OCI-LY1 (cell line): ENCODE results near the gene MYO15A.

ENCODE experiments used
- CTCF ChIP-seq: fragments of 200-600 bp; sonication (generic), shearing (Covaris generic); IDR thresholded peaks from 2 replicates; pipeline ENCODE4 v1.5.1; 2017; ENCODE audit warnings: mild to moderate bottlenecking, antibody characterized with exemption, low read length, moderate library complexity, mixed read lengths
- EZH2 ChIP-seq: fragments of 200-600 bp; sonication (generic), shearing (Covaris generic); IDR thresholded peaks from 2 replicates; pipeline ENCODE4 v1.8.0; 2017; ENCODE audit warnings: borderline replicate concordance, mixed run types, mild to moderate bottlenecking, antibody characterized with exemption, low read length, moderate library complexity, mixed read lengths

- TF ChIP-seq CTCF (no peak), EZH2 (no peak)
Observed at GRCh38 chr17:18226284-18226945, 117.9 kb downstream of the MYO15A start.
